Lung (tissue), 10 donors: ENCODE measurements around the gene WASHC2C. TPM values are rescaled to one million over a fixed set of nuclear protein-coding genes. Genes with fewer than 3 reads are reported as not detected.
"Not testable (repeated sequence)": the region's sequence is repeated elsewhere in the genome, so short reads cannot be mapped to it uniquely, and the experiment has no call there.

Experiments
- ATAC-seq: fragments of 200-7000 bp; cut with Tn5 transposase; one replicate; pipeline ENCODE4 v1.9.1; 2020; ENCODE audit warnings: moderate number of reproducible peaks; ENCODE audit not compliant: insufficient read depth, low FRiP score
- DNase-seq, 3 donors: peaks; one replicate each; pipeline ENCODE4 v3.0.0-alpha.2; 2013 to 2017
- H3K27ac ChIP-seq, 2 donors: one replicate each; pipeline ENCODE4 v1.5.1; 2013; ENCODE audit warnings: mild to moderate bottlenecking in 2 of 2, moderate library complexity in 2 of 2, control low read depth in 1 of 2, inconsistent platforms in 1 of 2, low read depth in 1 of 2, low read length in 1 of 2
- H3K27me3 ChIP-seq, 3 donors: one replicate each; pipeline ENCODE4 v1.5.1; 2013; ENCODE audit warnings: low read length in 2 of 3; ENCODE audit not compliant: control insufficient read depth in 3 of 3, insufficient read depth in 3 of 3
- H3K36me3 ChIP-seq, 4 donors: one replicate each; pipeline ENCODE4 v1.5.1; 2013; ENCODE audit warnings: low read length in 4 of 4, mild to moderate bottlenecking in 1 of 4, moderate library complexity in 1 of 4; ENCODE audit not compliant: control insufficient read depth in 4 of 4, insufficient read depth in 4 of 4
- H3K4me1 ChIP-seq, 5 donors: one replicate each; pipeline ENCODE4 v1.5.1; 2013; ENCODE audit warnings: low read length in 5 of 5, mild to moderate bottlenecking in 2 of 5, moderate library complexity in 1 of 5; ENCODE audit not compliant: control insufficient read depth in 5 of 5, insufficient read depth in 5 of 5
- H3K4me3 ChIP-seq: one replicate; pipeline ENCODE4 v1.5.1; 2013; ENCODE audit warnings: mild to moderate bottlenecking, control low read depth, moderate library complexity
- H3K9ac ChIP-seq, 2 donors: one replicate each; pipeline ENCODE4 v1.5.1; 2013; ENCODE audit warnings: low read length in 2 of 2, control low read depth in 1 of 2; ENCODE audit not compliant: insufficient read depth in 1 of 2
- H3K9me3 ChIP-seq, 4 donors: one replicate each; pipeline ENCODE4 v1.5.1; 2013; ENCODE audit warnings: low read length in 3 of 4, mild to moderate bottlenecking in 1 of 4, moderate library complexity in 1 of 4; ENCODE audit not compliant: control insufficient read depth in 4 of 4, insufficient read depth in 3 of 4
- WGBS, 2 donors: extraction: QIAGEN DNeasy Blood & Tissue Kit; methylation state at CpG; one replicate each; pipeline ENCODE4 v1.1.7; 2013; 5-methylcytosine and 5-hydroxymethylcytosine counted together
- polyA plus RNA-seq, 2 donors: library from polyadenylated mRNA; stranded (reverse); fragments of 200-250 nt; gene quantifications; one replicate each; pipeline ENCODE4 v1.2.1, GENCODE V29; 2013
- total RNA-seq, 2 donors: library from RNA; depleted of rRNA in 1 of 2; stranded (reverse); fragments of >200 nt in 1 of 2; gene quantifications; one replicate each; pipeline ENCODE4 v1.2.1, GENCODE V29; 2014 to 2021
- donor health status: Bipolar disorder and iron deficiency.
- donor health status: healthy.
- donor health status: DM: yes; HTN: yes; CAD: no.

WASHC2C gene
- total and polyA plus RNA-seq, 4 donors = 20.2 to 70.1 (median 33.6) TPM

DNA sequence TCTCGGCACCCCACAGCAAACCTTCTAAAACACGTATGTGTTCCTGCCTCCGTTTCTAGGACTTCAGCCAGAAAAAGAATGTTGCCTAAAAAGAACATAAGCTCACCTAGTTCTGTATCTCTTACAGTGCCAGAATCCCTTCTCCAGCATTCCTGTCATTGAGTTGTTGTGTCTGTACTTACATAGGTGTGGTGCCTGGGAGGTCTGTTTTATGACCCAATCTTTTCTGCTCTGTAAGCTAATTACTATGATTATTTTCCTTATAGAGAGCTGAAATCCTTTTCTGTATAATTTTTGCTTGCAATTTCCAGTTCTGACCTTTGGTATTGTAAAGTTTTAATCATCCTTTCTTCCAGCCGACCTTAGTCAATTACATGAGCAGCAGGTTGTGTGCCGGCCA is 28.0 kb downstream of the WASHC2C start:
- ATAC-seq, H3K4me3 ChIP-seq, H3K9ac ChIP-seq, DNase-seq, H3K27me3 ChIP-seq, H3K9me3 ChIP-seq, H3K4me1 ChIP-seq, H3K27ac ChIP-seq: not testable (repeated sequence)
- 92 to 95% methylated on average over 3 of the region's 5 CpGs for WGBS, 2 donors
- H3K36me3 ChIP-seq = peaks cover 0 to 11% (median under 1%) of the 10 kb centered on the region in 4 donors

- not testable (repeated sequence) for DNase-seq, H3K27me3 ChIP-seq, ATAC-seq, H3K9me3 ChIP-seq, H3K36me3 ChIP-seq, H3K9ac ChIP-seq, H3K4me1 ChIP-seq, H3K4me3 ChIP-seq, H3K27ac ChIP-seq
- 100% methylated on average over 1 of the region's 3 CpGs for WGBS, 2 donors
These were observed 29.0 kb downstream of the WASHC2C start for GRCh38 chr10:45756065-45756464.

DNA sequence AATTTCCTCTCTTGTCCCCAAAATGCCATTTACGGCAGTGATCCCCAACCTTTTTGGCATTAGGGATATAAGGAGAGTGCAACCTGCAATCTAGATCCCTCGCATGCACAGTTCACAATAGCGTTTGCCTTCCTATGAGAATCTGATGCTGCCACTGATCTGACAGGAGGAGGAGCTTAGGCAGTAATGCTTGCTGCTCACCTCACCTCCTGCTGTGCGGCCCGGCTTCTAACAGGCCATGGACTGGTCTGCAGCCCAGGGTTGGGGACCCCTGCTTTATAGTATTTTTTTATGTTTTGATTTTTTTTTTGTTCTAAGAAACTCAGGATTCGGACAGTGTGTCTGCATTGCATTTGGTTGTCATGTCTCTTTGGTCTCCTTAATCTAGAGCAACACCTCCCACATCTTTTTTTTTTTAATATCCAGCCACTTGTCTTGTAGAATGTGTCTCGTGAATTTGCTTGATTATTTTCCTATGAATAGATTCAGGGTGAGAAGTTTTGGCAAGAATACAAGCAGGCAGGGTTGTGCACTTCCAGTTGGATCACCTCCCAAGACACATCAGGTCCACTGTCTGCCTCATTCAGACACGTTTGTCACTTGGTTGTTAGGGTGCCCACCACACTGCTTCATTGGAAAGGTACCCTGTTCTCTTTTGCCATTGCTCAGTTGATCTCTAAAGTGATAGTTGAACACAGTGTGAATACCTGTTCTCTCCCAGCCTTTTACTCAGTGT is 30.8 kb downstream of the WASHC2C start:
- H3K36me3 ChIP-seq, H3K9ac ChIP-seq, H3K4me1 ChIP-seq, H3K27me3 ChIP-seq, H3K9me3 ChIP-seq, ATAC-seq, H3K27ac ChIP-seq, H3K4me3 ChIP-seq: not testable (repeated sequence)
- DNase-seq = peak in 1 of 3 donors; percentile 0
- 89 to 99% methylated on average over 8 of the region's 8 CpGs for WGBS, 2 donors

DNA sequence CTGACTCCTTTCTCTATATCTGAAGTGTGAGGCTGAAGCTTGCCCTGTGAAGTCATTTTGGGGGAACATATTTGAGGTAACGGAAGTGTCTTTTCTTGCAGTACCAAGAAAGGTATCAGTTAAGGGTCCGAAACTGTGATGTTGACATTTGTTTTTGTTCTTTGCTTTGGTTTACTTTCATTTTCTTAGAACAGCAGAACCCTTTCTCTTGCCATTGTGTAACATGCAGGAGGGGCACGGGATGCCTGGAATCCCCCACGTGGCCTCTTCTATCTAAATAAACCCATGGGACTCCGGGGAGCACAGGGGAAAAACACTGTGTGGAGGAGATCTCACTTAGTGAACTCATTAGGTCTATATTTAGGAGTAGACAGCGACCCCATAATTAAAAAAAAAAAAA is 34.6 kb downstream of the WASHC2C start:
- not testable (repeated sequence) for H3K4me1 ChIP-seq, H3K9ac ChIP-seq, H3K27ac ChIP-seq, H3K9me3 ChIP-seq, H3K36me3 ChIP-seq, ATAC-seq, H3K27me3 ChIP-seq, H3K4me3 ChIP-seq, DNase-seq
- 70 to 89% methylated on average over 6 of the region's 6 CpGs for WGBS, 2 donors

DNA sequence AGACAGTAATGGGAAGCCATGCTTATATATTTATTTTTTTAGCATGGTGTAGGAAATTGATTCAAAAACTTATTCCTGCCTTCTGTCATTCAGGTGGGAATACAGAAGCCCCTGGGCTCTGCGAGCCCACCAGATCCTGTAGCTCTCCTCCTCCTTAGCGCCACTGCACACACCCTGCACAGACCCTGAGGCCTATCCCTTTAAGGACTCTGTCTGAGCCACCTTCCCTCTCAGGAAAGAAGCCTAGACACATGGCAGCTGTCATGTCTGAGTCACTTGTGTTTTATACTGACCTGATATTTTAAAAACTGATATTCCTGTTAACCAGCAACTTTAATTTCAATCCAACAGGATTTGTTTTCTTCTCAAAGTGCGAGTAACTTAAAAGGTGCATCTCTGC is 36.0 kb downstream of the WASHC2C start:
- H3K9me3 ChIP-seq, H3K27ac ChIP-seq, H3K9ac ChIP-seq, DNase-seq, ATAC-seq, H3K36me3 ChIP-seq, H3K4me3 ChIP-seq, H3K4me1 ChIP-seq, H3K27me3 ChIP-seq: not testable (repeated sequence)
- WGBS, 2 donors = 96% methylated on average over 2 of the region's 3 CpGs; no CpG with 5 or more reads in 1 of the 2 donors

GRCh38 chr10:45768334-45768733 is 41.3 kb downstream of the WASHC2C start:
- not testable (repeated sequence) for H3K36me3 ChIP-seq, H3K27me3 ChIP-seq, H3K9me3 ChIP-seq, DNase-seq, H3K4me1 ChIP-seq, H3K9ac ChIP-seq, ATAC-seq, H3K4me3 ChIP-seq, H3K27ac ChIP-seq
- WGBS, 2 donors = 99% methylated on average over 3 of the region's 4 CpGs

- not testable (repeated sequence) for H3K27me3 ChIP-seq, H3K36me3 ChIP-seq, H3K4me3 ChIP-seq, H3K27ac ChIP-seq, ATAC-seq, DNase-seq, H3K9me3 ChIP-seq, H3K9ac ChIP-seq, H3K4me1 ChIP-seq
- 91 to 92% methylated on average over 4 to 5 of the region's 7 CpGs for WGBS, 2 donors
These were observed 44.8 kb downstream of the WASHC2C start for GRCh38 chr10:45771757-45772461.

GRCh38 chr10:45786217-45786616 is 59.2 kb downstream of the WASHC2C start:
- ATAC-seq, H3K27me3 ChIP-seq, H3K4me3 ChIP-seq, H3K9me3 ChIP-seq, DNase-seq, H3K27ac ChIP-seq, H3K4me1 ChIP-seq, H3K9ac ChIP-seq: not testable (repeated sequence)
- H3K36me3 ChIP-seq = peaks cover 2 to 13% (median 4%) of the 10 kb centered on the region in 4 donors
- 71 to 90% methylated on average over 1 of the region's 1 CpG for WGBS, 2 donors
